ENCODE measurements around the gene TNFRSF13B. TPM values are rescaled to one million over a fixed set of nuclear protein-coding genes. Genes with fewer than 3 reads are reported as not detected.
"Not testable (repeated sequence)": the region's sequence is repeated elsewhere in the genome, so short reads cannot be mapped to it uniquely, and the experiment has no call there.

Gene TNFRSF13B
- total RNA-seq, 1 experiment from 2014 or later: not detected

DNA sequence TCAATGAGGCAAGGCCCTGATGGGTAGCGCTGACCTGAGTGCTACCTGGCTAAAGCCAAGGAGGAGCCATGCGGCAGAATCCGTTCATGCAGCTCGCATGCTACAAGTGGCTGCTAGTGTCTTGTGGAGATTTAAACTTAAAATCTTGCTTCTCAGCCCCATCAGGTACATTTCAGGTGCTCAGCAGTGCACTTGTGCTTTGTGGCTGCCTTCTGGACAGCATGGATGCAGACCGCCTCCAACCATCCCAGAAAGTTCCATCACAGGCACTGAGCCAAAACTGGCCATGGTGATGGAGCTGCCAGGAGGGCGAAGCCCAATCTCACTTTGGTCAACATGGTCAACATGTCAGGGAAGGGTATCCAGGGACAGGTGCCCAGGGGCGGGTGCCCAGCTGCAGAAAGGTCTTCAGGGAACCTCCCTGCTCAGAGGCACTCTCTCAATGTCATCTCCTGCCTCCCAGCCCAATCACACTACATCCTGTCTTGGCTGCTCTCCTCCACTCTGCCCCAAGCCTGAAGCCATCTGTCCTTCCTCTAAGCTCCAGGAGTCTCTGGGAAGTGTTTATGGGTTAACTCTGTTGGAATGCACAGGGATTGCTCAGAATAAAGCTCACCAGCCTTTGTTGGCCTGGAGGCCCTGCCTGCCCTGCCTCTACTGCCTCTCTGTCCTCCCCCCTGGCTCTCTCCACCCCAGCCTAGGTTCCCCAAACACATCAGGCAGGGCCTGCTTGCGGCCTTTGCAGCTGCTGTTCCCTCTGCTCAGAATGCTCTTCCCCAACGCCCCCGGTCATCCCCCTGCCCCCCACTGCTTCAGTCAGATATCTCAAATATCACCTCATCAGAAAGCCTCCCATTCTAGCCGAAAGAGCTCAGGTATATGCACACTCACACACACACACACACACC, 18.3 kb upstream of the TNFRSF13B start:
- in situ Hi-C loops (cut with HindIII; ENCODE audit: low pct_unique_long_range_greater_than_20kb, low sequenced_read_pairs): no loop called here
- no peak for DNase-seq (ENCODE audit: low read depth)

DNA sequence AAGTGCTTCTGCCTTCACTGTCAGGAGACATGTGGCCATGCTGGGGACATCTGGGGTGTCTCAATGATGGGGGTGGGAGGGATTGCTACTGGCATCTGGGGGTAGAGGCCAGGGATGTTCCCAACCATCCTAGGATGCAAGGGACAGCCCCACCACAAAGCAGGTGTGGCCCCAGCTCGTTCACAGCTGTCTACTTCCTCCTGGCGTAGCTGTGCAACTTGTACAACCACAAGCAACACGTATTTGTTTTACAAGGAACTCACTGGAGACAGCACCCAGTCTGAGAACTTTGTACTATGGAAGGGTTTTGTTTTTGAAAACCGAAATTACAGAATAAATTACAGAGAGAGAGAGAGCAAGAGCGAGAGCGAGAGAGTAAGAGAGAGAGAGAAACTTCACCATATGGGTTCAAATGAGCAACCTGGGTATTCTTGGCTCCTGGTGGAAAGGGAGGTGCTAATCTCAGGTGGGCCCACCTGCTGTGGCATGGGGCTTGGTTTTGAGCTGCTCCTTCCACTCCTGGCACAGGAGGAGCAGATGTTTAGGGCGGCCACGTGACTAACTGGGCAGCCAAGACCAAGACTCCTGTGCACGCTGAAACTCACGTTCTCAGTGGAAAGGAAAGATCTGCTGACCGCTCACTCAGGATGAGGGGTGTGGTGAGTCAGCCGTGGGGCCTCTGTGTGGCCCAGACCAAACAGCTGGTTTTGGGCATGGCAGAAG, 17.5 kb upstream of the TNFRSF13B start:
- in situ Hi-C loops (cut with HindIII; ENCODE audit: low pct_unique_long_range_greater_than_20kb, low sequenced_read_pairs): no loop called here

DNA sequence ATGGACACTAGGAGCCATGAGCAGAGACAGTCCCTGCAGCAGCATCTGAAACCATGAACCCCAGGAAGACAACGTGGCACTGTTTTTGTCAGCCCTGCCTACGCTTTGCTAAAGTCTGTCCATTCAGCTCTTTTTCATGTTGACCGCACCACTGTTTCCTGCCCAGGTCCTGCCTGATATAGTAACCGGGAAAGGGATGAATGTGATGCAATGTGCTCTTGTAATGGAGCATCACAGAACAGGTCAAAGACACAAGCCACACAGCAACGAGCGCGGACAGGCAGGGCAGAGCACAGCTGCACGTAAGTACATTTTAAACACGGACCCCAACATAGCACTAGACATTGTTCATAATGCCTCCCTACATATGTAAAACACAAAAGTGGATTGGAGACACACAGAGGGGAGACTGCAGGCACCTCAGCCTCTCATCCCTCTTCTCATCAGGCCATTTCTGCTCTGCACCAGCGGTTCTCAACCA, 16.9 kb upstream of the TNFRSF13B start:
- in situ Hi-C loops (cut with HindIII; ENCODE audit: low pct_unique_long_range_greater_than_20kb, low sequenced_read_pairs): no loop called here
- no peak for DNase-seq (ENCODE audit: low read depth)

More for the DNA sequence above, 17.5 kb upstream of the TNFRSF13B start:
- no peak for DNase-seq (ENCODE audit: low read depth)

DNA sequence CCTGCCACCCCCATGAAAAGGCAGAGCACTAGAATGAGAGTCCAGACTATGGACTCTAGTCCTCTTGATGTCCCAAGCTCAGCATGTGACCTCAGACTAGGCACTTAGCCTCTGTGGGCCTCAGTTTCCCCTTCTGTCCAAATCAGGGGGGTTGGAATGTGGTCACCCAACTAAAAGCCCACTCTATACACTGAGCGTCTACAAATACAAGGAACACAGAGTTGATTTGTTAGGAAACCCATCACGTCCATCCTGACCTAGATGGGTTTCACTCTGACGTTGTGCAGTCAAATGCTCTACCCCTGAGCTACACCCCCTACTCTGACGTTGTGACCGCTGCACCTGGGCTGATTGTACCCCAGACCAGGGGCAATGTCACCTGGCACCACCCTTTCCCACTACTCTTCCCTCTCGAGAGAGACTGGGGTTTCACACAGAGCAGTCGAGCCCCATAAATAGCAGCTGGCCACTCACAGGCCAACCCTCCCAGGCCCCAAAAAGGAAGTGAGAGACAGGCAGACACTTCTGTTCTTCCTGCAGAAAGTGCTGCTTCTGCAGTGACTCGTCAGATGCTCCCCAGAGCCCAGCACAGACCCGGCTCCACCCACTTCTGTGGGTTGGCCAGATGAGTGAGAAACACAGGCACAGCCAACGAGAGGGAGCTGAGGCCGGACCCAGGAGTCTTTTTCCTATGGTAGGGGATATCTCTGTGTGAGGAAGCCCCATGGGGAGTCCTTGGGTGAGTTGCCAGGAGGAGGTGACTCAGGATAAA, 16.1 kb upstream of the TNFRSF13B start:
- in situ Hi-C loops (cut with HindIII; ENCODE audit: low pct_unique_long_range_greater_than_20kb, low sequenced_read_pairs): no loop called here
- peak; percentile 67 for DNase-seq (ENCODE audit: low read depth)

DNA sequence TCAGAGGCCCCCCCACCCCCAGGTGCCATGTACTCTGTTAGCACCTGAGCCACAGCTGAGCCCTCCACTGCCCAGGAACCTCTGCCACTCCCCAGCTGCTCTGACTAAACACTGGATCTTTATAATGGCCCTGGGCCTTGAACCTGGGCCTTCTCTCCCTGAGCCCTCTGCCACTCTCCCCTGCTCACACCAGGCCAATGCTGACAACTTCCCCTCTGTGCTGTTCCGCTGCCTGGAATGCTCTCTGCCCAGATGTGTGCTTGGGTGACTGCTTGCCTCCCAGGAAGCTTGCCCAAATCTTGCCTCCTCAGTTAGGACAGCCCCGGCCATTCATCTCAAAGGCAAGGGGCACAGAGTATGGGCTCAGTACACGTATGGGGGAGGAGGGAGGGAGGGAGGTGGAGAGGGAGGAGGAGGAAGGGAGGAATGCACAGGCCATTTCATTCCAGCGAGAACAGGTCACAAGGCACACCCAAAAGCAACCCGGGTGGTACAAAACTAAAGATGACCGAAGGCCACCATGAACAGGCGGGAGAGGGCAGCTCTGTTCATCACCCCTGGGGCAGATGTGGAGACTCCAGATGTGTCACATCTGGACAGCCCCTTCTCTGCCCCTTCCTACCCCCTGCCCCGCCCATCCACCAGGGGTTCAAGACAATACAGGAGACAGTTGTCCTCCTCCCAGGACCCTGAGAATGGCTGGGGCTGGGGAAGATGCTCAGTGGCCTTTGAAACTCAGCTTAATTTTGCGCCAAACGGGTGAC, 15.3 kb upstream of the TNFRSF13B start:
- no peak for DNase-seq (ENCODE audit: low read depth)
- in situ Hi-C loops (cut with HindIII; ENCODE audit: low pct_unique_long_range_greater_than_20kb, low sequenced_read_pairs): no loop called here

DNA sequence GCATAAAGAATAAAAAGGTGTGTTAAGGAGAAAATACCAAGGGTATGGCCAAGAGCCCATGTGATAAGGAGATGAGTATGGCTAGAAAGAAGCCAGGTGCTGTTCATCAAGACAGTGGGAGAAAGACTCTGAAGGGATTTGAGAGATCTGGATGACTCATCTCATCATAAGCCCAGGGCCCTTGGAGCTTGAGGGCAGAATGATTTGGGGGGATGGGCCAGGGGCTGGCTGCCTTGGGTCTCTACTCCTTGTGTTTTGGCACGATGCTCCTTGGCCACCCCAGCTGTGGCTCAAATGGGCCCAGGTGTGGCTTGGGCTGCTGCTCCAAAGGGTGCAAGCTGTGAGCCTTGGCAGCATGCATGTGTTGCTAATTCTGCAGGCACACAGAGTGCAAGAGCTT, 14.5 kb upstream of the TNFRSF13B start:
- no peak for DNase-seq (ENCODE audit: low read depth)

DNA sequence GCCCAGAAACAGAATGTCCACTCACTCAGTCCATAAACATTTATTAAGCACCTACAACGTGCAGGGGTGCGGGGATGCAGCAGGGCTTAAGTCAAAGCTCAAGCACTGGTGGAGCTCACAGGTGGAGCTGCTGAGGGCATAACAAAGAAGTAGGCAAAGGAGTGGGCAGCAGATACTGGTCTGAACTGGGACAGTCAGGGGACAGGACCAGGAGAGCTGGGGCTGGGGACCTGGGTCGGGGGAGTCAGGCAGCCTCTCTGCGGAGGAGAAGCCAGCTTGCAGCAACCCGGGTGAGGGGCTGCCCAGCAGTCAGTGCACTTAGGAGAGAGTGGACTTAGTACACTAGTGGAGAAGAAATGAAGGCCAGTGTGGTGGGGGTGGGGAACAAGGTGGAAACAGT, 10.0 kb upstream of the TNFRSF13B start:
- DNase-seq (ENCODE audit: low read depth): no peak
- in situ Hi-C loops (cut with HindIII; ENCODE audit: low pct_unique_long_range_greater_than_20kb, low sequenced_read_pairs): no loop called here

More for the DNA sequence above, 14.5 kb upstream of the TNFRSF13B start:
- in situ Hi-C loops (cut with HindIII; ENCODE audit: low pct_unique_long_range_greater_than_20kb, low sequenced_read_pairs): no loop called here

DNA sequence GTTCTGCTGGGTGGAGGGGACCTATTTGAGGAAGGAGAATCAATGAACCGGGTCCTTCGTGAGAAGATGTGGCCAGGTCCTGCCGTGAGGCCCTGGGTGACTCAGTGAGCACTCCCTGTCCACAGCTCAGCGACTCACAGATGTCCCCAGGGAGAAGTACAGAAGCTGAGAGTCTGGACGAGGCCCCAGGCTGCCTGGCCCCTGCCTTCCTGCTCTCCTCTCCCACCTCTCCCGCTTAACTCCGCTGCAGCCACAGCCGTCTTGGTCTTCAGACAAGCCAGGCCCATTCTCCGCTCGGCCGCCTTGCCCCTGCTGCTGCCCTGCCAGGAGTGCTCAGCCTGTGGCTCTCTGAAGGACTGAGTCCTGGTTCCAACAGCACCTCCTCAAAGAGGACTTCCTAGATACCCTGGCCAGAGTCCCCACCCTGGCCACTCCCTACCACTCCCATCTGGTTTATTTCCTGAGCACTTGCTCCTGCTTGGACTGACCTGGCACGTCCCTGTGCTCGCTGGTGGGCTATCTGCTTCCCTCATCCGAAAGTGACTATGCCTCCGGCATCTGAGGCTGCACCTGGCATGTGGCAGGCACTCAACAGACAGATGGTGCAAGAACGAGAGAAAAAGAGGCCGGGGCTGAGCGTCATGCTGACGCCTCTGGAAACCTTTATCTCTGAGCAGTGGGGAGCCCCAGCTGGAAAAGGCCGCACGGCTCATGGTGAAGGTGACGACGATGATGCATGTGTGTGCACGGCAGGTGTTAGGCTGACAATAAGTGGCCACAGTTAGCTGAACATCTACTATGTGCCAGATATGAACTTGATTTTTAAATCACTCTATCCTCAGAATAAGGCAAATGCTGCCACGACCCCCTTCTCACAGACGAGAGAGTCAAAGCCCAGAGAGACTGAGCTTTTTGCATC, 9.2 kb upstream of the TNFRSF13B start:
- DNase-seq (ENCODE audit: low read depth): peak; percentile 43
- in situ Hi-C loops (cut with HindIII; ENCODE audit: low pct_unique_long_range_greater_than_20kb, low sequenced_read_pairs): no loop called here

DNA sequence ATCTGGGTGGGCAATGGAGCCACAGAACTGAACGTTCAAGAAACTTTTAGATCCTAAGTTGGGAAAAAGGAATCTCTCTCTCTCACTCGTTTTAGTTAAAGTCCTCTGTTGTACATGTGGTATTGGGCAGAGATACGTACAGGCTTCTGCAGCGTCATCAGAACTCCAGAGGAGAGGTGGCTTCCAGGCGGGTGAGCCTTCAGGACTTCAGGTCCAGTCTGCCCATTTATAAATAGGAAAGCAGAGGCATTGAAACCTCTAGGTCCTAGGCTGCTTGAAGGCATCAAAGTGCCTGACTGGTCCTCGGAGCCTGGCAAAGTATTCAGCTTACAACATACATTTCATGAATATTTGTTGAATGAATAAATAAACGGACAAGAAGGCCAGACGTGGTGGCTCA, 8.1 kb upstream of the TNFRSF13B start:
- no peak for DNase-seq (ENCODE audit: low read depth)
- in situ Hi-C loops (cut with HindIII; ENCODE audit: low pct_unique_long_range_greater_than_20kb, low sequenced_read_pairs): no loop called here

DNA sequence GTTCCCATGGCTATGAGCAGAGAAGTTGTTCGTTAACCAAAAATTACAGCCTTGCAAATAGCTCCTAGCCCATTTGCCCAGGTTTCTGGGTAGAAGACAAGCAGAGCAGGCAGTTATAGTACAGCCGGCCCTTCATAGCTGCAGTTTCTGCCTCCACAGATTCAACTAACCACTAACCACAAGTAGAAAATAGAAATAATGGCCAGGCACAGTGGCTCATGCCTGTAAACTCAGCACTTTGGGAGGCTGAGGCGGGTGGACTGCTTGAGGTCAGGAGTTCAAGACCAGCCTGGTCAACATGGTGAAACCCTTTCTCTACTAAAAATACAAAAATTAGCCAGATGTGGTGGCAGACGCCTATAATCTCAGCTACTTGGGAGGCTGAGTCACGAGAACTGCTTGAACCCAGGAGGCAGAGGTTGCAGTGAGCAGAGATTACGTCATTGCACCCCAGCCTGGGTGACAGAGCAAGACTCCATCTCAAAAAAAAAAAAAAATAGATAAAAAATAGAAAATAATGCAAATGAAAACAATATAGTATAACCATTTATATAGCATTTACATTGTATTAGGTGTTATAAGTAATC, 7.4 kb upstream of the TNFRSF13B start:
- DNase-seq (ENCODE audit: low read depth); in situ Hi-C loops (cut with HindIII; ENCODE audit: low pct_unique_long_range_greater_than_20kb, low sequenced_read_pairs): not testable (repeated sequence)

DNA sequence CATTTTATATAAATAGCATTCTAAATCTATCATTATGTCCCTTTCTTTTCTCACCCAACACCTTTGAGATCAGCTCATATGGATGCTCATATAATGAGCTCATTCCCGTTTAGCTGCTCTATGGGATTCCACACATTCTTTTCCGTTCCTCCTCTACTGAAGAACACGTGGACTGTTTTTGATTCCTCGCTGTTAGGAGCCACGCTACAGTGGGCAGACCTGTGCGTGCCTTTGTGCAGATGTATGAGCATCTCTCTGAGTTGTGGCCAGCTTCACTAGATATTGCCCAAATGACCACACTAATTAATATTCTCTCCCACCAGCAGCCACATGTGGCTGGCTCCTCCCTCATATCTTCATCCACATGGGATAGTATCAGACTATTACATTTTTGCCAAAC, 6.0 kb upstream of the TNFRSF13B start:
- in situ Hi-C loops (cut with HindIII; ENCODE audit: low pct_unique_long_range_greater_than_20kb, low sequenced_read_pairs): no loop called here
- DNase-seq (ENCODE audit: low read depth): no peak

DNA sequence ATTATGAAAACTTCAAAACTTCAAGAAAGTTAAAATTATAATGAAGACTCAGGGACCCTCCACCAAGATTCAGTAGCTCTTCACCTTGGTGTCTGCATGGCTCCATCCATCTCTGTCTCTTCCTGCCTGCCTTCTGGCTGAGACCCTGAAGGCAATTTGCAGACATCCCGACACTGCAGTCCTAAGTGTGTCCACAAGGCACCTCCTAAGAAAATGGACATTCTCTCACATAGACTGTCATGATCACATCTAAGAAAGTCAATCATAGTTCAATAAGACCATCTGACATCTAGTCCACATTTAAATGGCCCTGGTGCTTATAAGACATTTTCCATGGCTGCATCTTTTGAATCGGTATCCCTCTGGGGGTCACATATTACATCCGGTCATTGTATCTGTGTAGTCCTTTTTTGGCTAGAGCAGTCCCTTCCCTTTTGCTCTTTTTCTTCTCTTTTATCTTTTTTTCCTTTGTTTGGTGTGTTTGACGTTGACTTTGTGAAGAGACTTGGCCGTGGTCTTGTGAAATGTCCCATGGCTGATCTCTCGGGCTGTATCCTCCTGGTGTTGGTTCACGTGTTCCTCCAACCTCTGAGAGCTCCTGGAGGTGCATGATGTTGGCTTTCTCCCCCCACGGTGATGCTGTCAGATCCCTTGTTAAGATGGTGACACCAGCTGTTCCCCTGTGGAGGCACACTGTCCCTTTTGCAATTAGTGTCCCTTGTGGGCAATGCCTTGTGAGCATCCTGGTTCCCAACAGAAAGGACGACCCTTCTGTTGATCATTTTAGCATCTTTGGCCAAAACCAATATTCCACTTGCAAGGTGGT, 5.0 kb upstream of the TNFRSF13B start:
- no peak for DNase-seq (ENCODE audit: low read depth)
- in situ Hi-C loops (cut with HindIII; ENCODE audit: low pct_unique_long_range_greater_than_20kb, low sequenced_read_pairs): no loop called here

DNA sequence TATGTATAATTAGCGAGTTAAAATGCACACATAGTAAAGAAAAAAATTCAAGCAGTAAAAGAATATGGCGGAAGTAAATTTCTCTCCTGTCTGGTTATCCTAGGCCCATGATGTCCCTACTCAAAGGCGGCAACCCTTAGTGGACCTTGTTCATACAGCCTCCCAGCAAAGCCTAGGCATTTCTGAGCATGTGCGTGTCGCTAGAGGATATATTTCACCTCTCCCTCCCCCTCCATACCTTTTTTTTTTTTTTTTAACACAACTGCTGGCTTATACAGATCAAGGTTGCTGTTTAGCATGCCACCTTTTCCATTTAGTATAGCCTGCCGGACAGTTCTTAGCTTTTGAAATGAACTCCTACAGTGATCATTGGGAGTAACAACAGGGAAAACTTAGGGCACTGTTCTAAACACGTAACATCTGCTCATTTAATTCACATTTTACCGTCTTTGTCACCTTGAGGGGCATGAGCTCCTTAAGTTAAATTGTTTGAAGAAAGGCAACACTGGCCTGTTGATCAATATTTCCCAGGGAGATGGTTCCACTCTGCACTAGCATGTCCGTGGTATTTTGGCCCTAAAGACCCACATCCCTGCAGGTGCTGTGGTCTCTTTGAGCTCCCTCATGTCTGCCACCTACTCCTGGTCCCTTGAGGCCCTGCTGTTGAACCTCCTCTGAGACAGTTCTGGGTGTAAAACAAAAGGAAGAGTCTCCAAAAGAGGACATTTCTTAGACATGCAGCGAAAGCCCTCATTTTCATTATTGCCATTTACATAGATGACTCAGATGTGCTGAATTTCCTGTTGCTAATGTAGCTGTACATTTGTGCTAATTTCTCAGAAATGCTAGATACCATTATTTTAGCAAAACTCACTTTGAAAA, 4.1 kb upstream of the TNFRSF13B start:
- DNase-seq (ENCODE audit: low read depth): no peak
- in situ Hi-C loops (cut with HindIII; ENCODE audit: low pct_unique_long_range_greater_than_20kb, low sequenced_read_pairs): no loop called here

DNA sequence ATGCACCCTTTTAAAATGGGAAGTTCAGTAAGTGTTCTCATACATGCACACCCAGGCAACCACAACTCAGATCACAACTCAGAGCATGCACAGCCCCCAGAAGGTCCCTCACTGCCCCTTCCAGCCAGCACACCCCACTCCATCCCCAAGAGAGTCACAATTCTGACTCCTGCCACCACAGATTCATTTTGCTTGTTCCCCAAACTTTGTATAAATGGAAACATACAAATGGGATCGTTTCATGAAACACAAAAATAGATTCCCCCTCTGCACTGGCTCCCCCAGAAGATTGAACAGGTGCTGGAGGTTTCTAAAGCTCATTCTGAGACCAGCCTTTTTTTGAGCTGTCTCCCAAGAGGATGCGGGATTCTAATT, 3.3 kb upstream of the TNFRSF13B start:
- in situ Hi-C loops (cut with HindIII; ENCODE audit: low pct_unique_long_range_greater_than_20kb, low sequenced_read_pairs): no loop called here

More for the DNA sequence above, 3.3 kb upstream of the TNFRSF13B start:
- DNase-seq (ENCODE audit: low read depth): no peak

Measured in Caki2 (cell line).